ENCODE measurements around the gene SLC1A5. TPM values are rescaled to one million over a fixed set of nuclear protein-coding genes. Genes with fewer than 3 reads are reported as not detected.
A peak's percentile ranks its signal among the peaks of the same experiment; 100 is the strongest.

Gene SLC1A5
- total RNA-seq, 1 donor from 2014 or later, result 233 TPM

- H4K20me1 ChIP-seq (ENCODE audit: insufficient read depth, low read length), result peaks cover 91% of the 10 kb centered on the region
- DNase-seq (ENCODE audit: low read depth), result no peak
- H3K36me3 Mint-ChIP-seq (ENCODE audit: low read depth, unreplicated experiment), result peaks cover 16% of the 10 kb centered on the region
- H3K4me3 ChIP-seq (ENCODE audit: insufficient read depth, low read depth, low read length), result no peak overlapping the region
- peak overlapping the region; percentile 55 for H3K9ac ChIP-seq (ENCODE audit: low read length)
- no peaks in the 10 kb centered on the region for H3K9me3 Mint-ChIP-seq (ENCODE audit: unreplicated experiment)
- H3K4me1 Mint-ChIP-seq (ENCODE audit: low read depth, unreplicated experiment), result peaks cover 55% of the 10 kb centered on the region
- no peak for FAIRE-seq
- no peak overlapping the region for H2AFZ ChIP-seq (ENCODE audit: low read depth, low read length)
- no peaks in the 10 kb centered on the region for H3K27me3 Mint-ChIP-seq (ENCODE audit: low read depth, unreplicated experiment)
- H3K79me2 ChIP-seq (ENCODE audit: insufficient read depth, low read length), result peaks cover 77% of the 10 kb centered on the region
- H3K4me1 ChIP-seq (ENCODE audit: insufficient read depth, low read length), result peaks cover 46% of the 10 kb centered on the region
- peak overlapping the region; percentile 65 for H3K27ac ChIP-seq (ENCODE audit: low read depth, low read length)
- no peaks in the 10 kb centered on the region for H3K9me3 ChIP-seq (ENCODE audit: insufficient read depth, low read depth, low read length)
- H3K27me3 ChIP-seq (ENCODE audit: insufficient read depth, low read length), result no peaks in the 10 kb centered on the region
- peak overlapping the region; percentile 80 for H3K4me2 ChIP-seq (ENCODE audit: low read length)
- H3K4me3 Mint-ChIP-seq (ENCODE audit: unreplicated experiment), result no peak overlapping the region
- peaks cover 16% of the 10 kb centered on the region for H3K36me3 ChIP-seq (ENCODE audit: insufficient read depth, low read length)
- no peak overlapping the region for H3K27ac Mint-ChIP-seq (ENCODE audit: unreplicated experiment)
- TF ChIP-seq CTCF (IDR thresholded peaks at IDR 0.05; ENCODE audit: insufficient read depth, low read depth, low read length) (no peak), EZH2 (IDR thresholded peaks at IDR 0.05; ENCODE audit: insufficient read depth, low read length) (no peak)
Observed at GRCh38 chr19:46730187-46730586, 58.2 kb downstream of the SLC1A5 start.

GRCh38 chr19:46729696-46730095 is 58.7 kb downstream of the SLC1A5 start:
- H3K9me3 Mint-ChIP-seq (ENCODE audit: unreplicated experiment), result no peaks in the 10 kb centered on the region
- no peak overlapping the region for H3K27ac ChIP-seq (ENCODE audit: low read depth, low read length)
- no peak overlapping the region for H3K4me3 ChIP-seq (ENCODE audit: insufficient read depth, low read depth, low read length)
- H3K27ac Mint-ChIP-seq (ENCODE audit: unreplicated experiment), result no peak overlapping the region
- no peak for FAIRE-seq
- H3K4me2 ChIP-seq (ENCODE audit: low read length), result peak overlapping the region; percentile 80
- TF ChIP-seq CTCF (IDR thresholded peaks at IDR 0.05; ENCODE audit: insufficient read depth, low read depth, low read length), result no peak
- no peak overlapping the region for H2AFZ ChIP-seq (ENCODE audit: low read depth, low read length)
- H3K4me3 Mint-ChIP-seq (ENCODE audit: unreplicated experiment), result no peak overlapping the region
- H3K4me1 ChIP-seq (ENCODE audit: insufficient read depth, low read length), result peaks cover 46% of the 10 kb centered on the region
- no peak for DNase-seq (ENCODE audit: low read depth)
- no peaks in the 10 kb centered on the region for H3K9me3 ChIP-seq (ENCODE audit: insufficient read depth, low read depth, low read length)
- H3K36me3 ChIP-seq (ENCODE audit: insufficient read depth, low read length), result peaks cover 16% of the 10 kb centered on the region
- H3K79me2 ChIP-seq (ENCODE audit: insufficient read depth, low read length), result peaks cover 75% of the 10 kb centered on the region
- no peaks in the 10 kb centered on the region for H3K27me3 ChIP-seq (ENCODE audit: insufficient read depth, low read length)
- H3K4me1 Mint-ChIP-seq (ENCODE audit: low read depth, unreplicated experiment), result peaks cover 55% of the 10 kb centered on the region
- H4K20me1 ChIP-seq (ENCODE audit: insufficient read depth, low read length), result peaks cover 91% of the 10 kb centered on the region
- H3K36me3 Mint-ChIP-seq (ENCODE audit: low read depth, unreplicated experiment), result peaks cover 16% of the 10 kb centered on the region
- H3K27me3 Mint-ChIP-seq (ENCODE audit: low read depth, unreplicated experiment), result no peaks in the 10 kb centered on the region
- no peak overlapping the region for H3K9ac ChIP-seq (ENCODE audit: low read length)

- Mint-ChIP-seq H3K4me1 (ENCODE audit: low read depth, unreplicated experiment) (peaks cover 53% of the 10 kb centered on the region), H3K27me3 (ENCODE audit: low read depth, unreplicated experiment) (no peaks in the 10 kb centered on the region), H3K9me3 (ENCODE audit: unreplicated experiment) (no peaks in the 10 kb centered on the region), H3K4me3 (ENCODE audit: unreplicated experiment) (no peak overlapping the region), H3K27ac (ENCODE audit: unreplicated experiment) (no peak overlapping the region), H3K36me3 (ENCODE audit: low read depth, unreplicated experiment) (peaks cover 20% of the 10 kb centered on the region)
- DNase-seq (ENCODE audit: low read depth) (no peak), FAIRE-seq (no peak)
- no peak overlapping the region for H3K4me2 ChIP-seq (ENCODE audit: low read length)
- no peak overlapping the region for H3K27ac ChIP-seq (ENCODE audit: low read depth, low read length)
- peaks cover 84% of the 10 kb centered on the region for H4K20me1 ChIP-seq (ENCODE audit: insufficient read depth, low read length)
- TF ChIP-seq EZH2 (IDR thresholded peaks at IDR 0.05; ENCODE audit: insufficient read depth, low read length) (no peak), CTCF (IDR thresholded peaks at IDR 0.05; ENCODE audit: insufficient read depth, low read depth, low read length) (peak; percentile 74)
- no peak overlapping the region for H2AFZ ChIP-seq (ENCODE audit: low read depth, low read length)
- H3K36me3 ChIP-seq (ENCODE audit: insufficient read depth, low read length), result peaks cover 23% of the 10 kb centered on the region
- no peaks in the 10 kb centered on the region for H3K27me3 ChIP-seq (ENCODE audit: insufficient read depth, low read length)
- no peak overlapping the region for H3K4me3 ChIP-seq (ENCODE audit: insufficient read depth, low read depth, low read length)
- H3K79me2 ChIP-seq (ENCODE audit: insufficient read depth, low read length), result peaks cover 71% of the 10 kb centered on the region
- H3K9me3 ChIP-seq (ENCODE audit: insufficient read depth, low read depth, low read length), result no peaks in the 10 kb centered on the region
- peaks cover 42% of the 10 kb centered on the region for H3K4me1 ChIP-seq (ENCODE audit: insufficient read depth, low read length)
- H3K9ac ChIP-seq (ENCODE audit: low read length), result no peak overlapping the region
Observed at GRCh38 chr19:46728693-46729339, 59.6 kb downstream of the SLC1A5 start.
